ENCODE data around the gene CNOT6.
"Not testable (repeated sequence)": the region's sequence is repeated elsewhere in the genome, so short reads cannot be mapped to it uniquely, and the experiment has no call there.

- not testable (repeated sequence) for TF ChIP-seq CTCF (conservative IDR thresholded peaks at IDR 0.05 in 1 of 2, IDR thresholded peaks at IDR 0.05 in 1 of 2; ENCODE audit: low read depth in 1 of 2, low read length in 2 of 2); EZH2 (IDR thresholded peaks at IDR 0.05; ENCODE audit: low read length, missing control alignments)
Measured at GRCh38 chr5:180496806-180497205, 2.6 kb downstream of the CNOT6 start.

All from fibroblast of lung (primary cell).